HepG2 (cell line): ENCODE results near the gene ACOT8. TPM values are rescaled to one million over a fixed set of nuclear protein-coding genes. Genes with fewer than 3 reads are reported as not detected.

Experiments
- ATF7 ChIP-seq, 2 experiments: fragments of 450-650 bp in 1 of 2; sonication (generic) in 1 of 2; formaldehyde crosslinking in 1 of 2; IDR thresholded peaks; 2 replicates each; pipeline versions ENCODE4 v1.4.0 to v1.6.1; 2016 to 2020; ENCODE audit warnings: antibody characterized with exemption in 1 of 2, mild to moderate bottlenecking in 1 of 2, missing genetic modification reagents in 1 of 2
- DR1 ChIP-seq: sonication (generic); formaldehyde crosslinking; IDR thresholded peaks from 2 replicates; pipeline ENCODE4 v1.8.0; 2021; ENCODE audit warnings: mild to moderate bottlenecking, missing genetic modification reagents, inconsistent platforms
- ELF4 ChIP-seq: sonication (generic); formaldehyde crosslinking; IDR thresholded peaks from 2 replicates; pipeline ENCODE4 v1.5.0; 2020; ENCODE audit warnings: missing genetic modification reagents, mild to moderate bottlenecking, moderate library complexity, borderline replicate concordance
- ERF ChIP-seq: IDR thresholded peaks from 2 replicates; pipeline ENCODE4 v1.6.1; 2018; ENCODE audit warnings: missing biosample characterization, missing genetic modification reagents
- GABPB1 ChIP-seq: IDR thresholded peaks from 2 replicates; pipeline ENCODE4 v1.6.1; 2016; ENCODE audit warnings: mild to moderate bottlenecking, missing genetic modification reagents, moderate library complexity, missing compliant biosample characterization
- GMEB1 ChIP-seq: sonication (generic); formaldehyde crosslinking; IDR thresholded peaks from 2 replicates; pipeline ENCODE4 v1.5.1; 2020; ENCODE audit warnings: missing genetic modification reagents, mild to moderate bottlenecking, borderline replicate concordance
- HOXA3 ChIP-seq: sonication (generic); formaldehyde crosslinking; IDR thresholded peaks from 2 replicates; pipeline ENCODE4 v1.5.0; 2020; ENCODE audit warnings: missing genetic modification reagents
- KLF6 ChIP-seq: IDR thresholded peaks from 2 replicates; pipeline ENCODE4 v1.8.0; 2016; ENCODE audit warnings: missing biosample characterization, missing genetic modification reagents
- MIER2 ChIP-seq: IDR thresholded peaks from 2 replicates; pipeline ENCODE4 v1.6.1; 2016; ENCODE audit warnings: missing biosample characterization, missing genetic modification reagents
- TBL1XR1 ChIP-seq: fragments of 150-350 bp; IDR thresholded peaks from 2 replicates; pipeline ENCODE4 v1.6.1; 2014; ENCODE audit warnings: borderline replicate concordance, low read length; ENCODE audit not compliant: partially characterized antibody
- ZFP1 ChIP-seq: IDR thresholded peaks from 2 replicates; pipeline ENCODE4 v1.6.1; 2016
- ZKSCAN5 ChIP-seq: sonication (generic); formaldehyde crosslinking; IDR thresholded peaks from 2 replicates; pipeline ENCODE4 v1.5.1; 2020; ENCODE audit warnings: mild to moderate bottlenecking, missing genetic modification reagents
- ZNF138 ChIP-seq: sonication (generic); formaldehyde crosslinking; IDR thresholded peaks from 2 replicates; pipeline ENCODE4 v1.5.0; 2020; ENCODE audit warnings: mild to moderate bottlenecking, low read depth, missing genetic modification reagents
- ZNF260 ChIP-seq: sonication (generic); formaldehyde crosslinking; IDR thresholded peaks from 2 replicates; pipeline ENCODE4 v1.4.0; 2020; ENCODE audit warnings: missing genetic modification reagents, low read depth, mild to moderate bottlenecking, borderline replicate concordance
- ZNF383 ChIP-seq: sonication (generic); formaldehyde crosslinking; IDR thresholded peaks from 2 replicates; pipeline ENCODE4 v1.4.0; 2020; ENCODE audit warnings: missing genetic modification reagents, mild to moderate bottlenecking, borderline replicate concordance
- ZNF431 ChIP-seq: sonication (generic); formaldehyde crosslinking; IDR thresholded peaks from 2 replicates; pipeline ENCODE4 v1.9.0; 2022; ENCODE audit warnings: missing genetic modification reagents, low read depth, mild to moderate bottlenecking, borderline replicate concordance
- ZNF670 ChIP-seq: sonication (generic); formaldehyde crosslinking; IDR thresholded peaks from 2 replicates; pipeline ENCODE4 v1.8.0; 2022; ENCODE audit warnings: mild to moderate bottlenecking, missing genetic modification reagents, borderline replicate concordance
- ZNF775 ChIP-seq: sonication (generic); formaldehyde crosslinking; IDR thresholded peaks from 2 replicates; pipeline ENCODE4 v1.4.0; 2020; ENCODE audit warnings: missing genetic modification reagents, mild to moderate bottlenecking, moderate library complexity, borderline replicate concordance
- polyA plus RNA-seq, 8 experiments: library from polyadenylated mRNA; depleted of rRNA in 3 of 8; stranded (reverse) in 7 of 8; unstranded in 1 of 8; fragments of >200 nt; fragmentation: Illumina TruSeq in 4 of 8; extraction: Trizol in 4 of 8; gene quantifications; 2 replicates each; pipeline versions ENCODE4 v1.2.1 to v1.2.3, GENCODE V29; 2011 to 2016; ENCODE audit warnings: low read depth in 4 of 8, missing spikeins in 1 of 8, mixed read lengths in 1 of 8; ENCODE audit not compliant: insufficient read depth in 1 of 8
- total RNA-seq, 5 experiments: library from RNA; depleted of rRNA; stranded (reverse); fragments of >200 nt; fragmentation: Illumina TruSeq; extraction: Trizol; gene quantifications; 2 replicates each; pipeline ENCODE4 v1.2.3, GENCODE V29; 2016; ENCODE audit warnings: low read depth in 1 of 5
- TF ChIP-seq, protein P1 (sequence below): sonication (generic); formaldehyde crosslinking; IDR thresholded peaks from 2 replicates; pipeline ENCODE4 v1.8.0; 2022; ENCODE audit warnings: missing genetic modification reagents, low read depth, mild to moderate bottlenecking, borderline replicate concordance
- TF ChIP-seq, protein P2 (sequence below): sonication (generic); formaldehyde crosslinking; IDR thresholded peaks from 2 replicates; pipeline ENCODE4 v1.5.1; 2020; ENCODE audit warnings: missing genetic modification reagents, mild to moderate bottlenecking, borderline replicate concordance
- TF ChIP-seq, protein P3 (sequence below), 2 experiments: sonication (generic) in 1 of 2; formaldehyde crosslinking in 1 of 2; IDR thresholded peaks; 2 replicates each; pipeline versions ENCODE4 v1.4.0 to v1.6.1; 2016 to 2020; ENCODE audit warnings: borderline replicate concordance in 1 of 2, low read depth in 1 of 2, mild to moderate bottlenecking in 1 of 2, missing genetic modification reagents in 1 of 2

The ACOT8 gene
- total and polyA plus RNA-seq, 2 of the 13 experiments (the other 11 are each of a cell fraction or from before 2014, with no cell fraction given) = 31.4 to 45.5 TPM

DNA sequence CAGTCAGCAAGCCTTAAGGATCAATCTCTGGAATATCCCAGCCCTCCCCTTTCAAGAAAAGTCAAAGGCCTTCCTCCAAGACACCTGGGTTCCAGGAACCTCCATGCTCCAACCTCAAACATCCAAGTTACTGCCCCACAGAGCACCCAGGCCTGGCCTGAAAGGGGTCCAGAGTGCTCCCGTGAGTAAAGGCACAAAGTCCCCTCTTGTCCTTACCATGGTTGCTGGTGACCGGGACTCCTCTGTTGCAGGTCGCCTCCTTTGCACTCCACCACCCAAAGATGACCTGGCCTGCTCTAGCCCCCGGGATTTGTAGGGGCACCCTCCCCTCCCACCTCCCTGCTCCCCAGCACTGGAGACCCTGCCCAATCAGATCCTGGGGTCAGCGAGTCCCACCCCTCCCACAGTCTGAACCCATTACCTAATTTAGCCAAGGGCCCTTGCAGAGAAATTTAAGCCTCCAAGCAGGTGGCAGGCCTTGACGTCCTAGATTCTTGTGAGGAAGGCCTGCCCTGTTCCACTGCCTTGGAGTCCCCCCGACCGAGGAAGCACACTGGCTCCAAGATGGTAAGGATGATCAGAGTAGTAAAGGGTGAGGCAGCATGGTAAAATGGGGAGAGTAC is 30.1 kb downstream of the ACOT8 start, which contains the start of gene TNNC2 (continued):
- TF ChIP-seq ZNF775 (CRISPR knock-in tag) (no peak), ZNF431 (CRISPR knock-in tag) (no peak), ELF4 (CRISPR knock-in tag) (no peak), ZNF383 (CRISPR knock-in tag) (no peak), ATF7 (IDR thresholded peaks at IDR 0.05) (no peak), ATF7 (CRISPR knock-in tag; IDR thresholded peaks at IDR 0.05) (0 out of 2 replicates have a peak, but pooled peaks have one; percentile 38), DR1 (CRISPR knock-in tag) (no peak), ZNF138 (CRISPR knock-in tag) (no peak), ZNF260 (no peak), ZFP1 (CRISPR knock-in tag) (no peak), ERF (peak; percentile 9; the same call in 1 of the 2 replicates), ZNF670 (CRISPR knock-in tag) (no peak), HOXA3 (CRISPR knock-in tag) (no peak), GABPB1 (CRISPR knock-in tag) (no peak; the same call in 1 of the 2 replicates), GMEB1 (CRISPR knock-in tag) (no peak), TBL1XR1 (no peak), ZKSCAN5 (no peak), MIER2 (no peak), KLF6 (CRISPR knock-in tag) (no peak)
- TF ChIP-seq, protein P1, sequence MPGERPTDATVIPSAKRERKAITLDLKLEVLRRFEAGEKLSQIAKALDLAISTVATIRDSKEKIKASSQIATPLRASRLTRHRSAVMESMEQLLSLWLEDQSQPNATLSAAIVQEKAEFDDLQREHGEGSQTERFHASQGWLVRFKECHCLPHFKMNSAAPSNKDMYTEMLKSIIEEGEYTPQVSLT (CRISPR knock-in tag) = no peak
- TF ChIP-seq, protein P2, sequence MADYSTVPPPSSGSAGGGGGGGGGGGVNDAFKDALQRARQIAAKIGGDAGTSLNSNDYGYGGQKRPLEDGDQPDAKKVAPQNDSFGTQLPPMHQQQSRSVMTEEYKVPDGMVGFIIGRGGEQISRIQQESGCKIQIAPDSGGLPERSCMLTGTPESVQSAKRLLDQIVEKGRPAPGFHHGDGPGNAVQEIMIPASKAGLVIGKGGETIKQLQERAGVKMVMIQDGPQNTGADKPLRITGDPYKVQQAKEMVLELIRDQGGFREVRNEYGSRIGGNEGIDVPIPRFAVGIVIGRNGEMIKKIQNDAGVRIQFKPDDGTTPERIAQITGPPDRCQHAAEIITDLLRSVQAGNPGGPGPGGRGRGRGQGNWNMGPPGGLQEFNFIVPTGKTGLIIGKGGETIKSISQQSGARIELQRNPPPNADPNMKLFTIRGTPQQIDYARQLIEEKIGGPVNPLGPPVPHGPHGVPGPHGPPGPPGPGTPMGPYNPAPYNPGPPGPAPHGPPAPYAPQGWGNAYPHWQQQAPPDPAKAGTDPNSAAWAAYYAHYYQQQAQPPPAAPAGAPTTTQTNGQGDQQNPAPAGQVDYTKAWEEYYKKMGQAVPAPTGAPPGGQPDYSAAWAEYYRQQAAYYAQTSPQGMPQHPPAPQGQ (CRISPR knock-in tag) = no peak
- TF ChIP-seq, protein P3, sequence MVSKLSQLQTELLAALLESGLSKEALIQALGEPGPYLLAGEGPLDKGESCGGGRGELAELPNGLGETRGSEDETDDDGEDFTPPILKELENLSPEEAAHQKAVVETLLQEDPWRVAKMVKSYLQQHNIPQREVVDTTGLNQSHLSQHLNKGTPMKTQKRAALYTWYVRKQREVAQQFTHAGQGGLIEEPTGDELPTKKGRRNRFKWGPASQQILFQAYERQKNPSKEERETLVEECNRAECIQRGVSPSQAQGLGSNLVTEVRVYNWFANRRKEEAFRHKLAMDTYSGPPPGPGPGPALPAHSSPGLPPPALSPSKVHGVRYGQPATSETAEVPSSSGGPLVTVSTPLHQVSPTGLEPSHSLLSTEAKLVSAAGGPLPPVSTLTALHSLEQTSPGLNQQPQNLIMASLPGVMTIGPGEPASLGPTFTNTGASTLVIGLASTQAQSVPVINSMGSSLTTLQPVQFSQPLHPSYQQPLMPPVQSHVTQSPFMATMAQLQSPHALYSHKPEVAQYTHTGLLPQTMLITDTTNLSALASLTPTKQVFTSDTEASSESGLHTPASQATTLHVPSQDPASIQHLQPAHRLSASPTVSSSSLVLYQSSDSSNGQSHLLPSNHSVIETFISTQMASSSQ (IDR thresholded peaks at IDR 0.05; ENCODE audit: low read depth) = no peak
- TF ChIP-seq, protein P3 (CRISPR knock-in tag; IDR thresholded peaks at IDR 0.05; ENCODE audit: borderline replicate concordance) = no peak
